Activated CD4-positive, alpha-beta T cell treated with anti-CD3 and anti-CD28 coated beads, Interleukin-2, Interleukin-4, amounts not matched to agents 100 ng/mL and 50 ng/mL, durations not matched to agents 16 hours and 8 hours (primary cell): Measurements from ENCODE around the gene ECM2.

Experiments
- DNase-seq: peaks from one replicate; pipeline ENCODE4 v3.0.0-alpha.2; 2020; ENCODE audit warnings: low spot score

Gene ECM2

DNA sequence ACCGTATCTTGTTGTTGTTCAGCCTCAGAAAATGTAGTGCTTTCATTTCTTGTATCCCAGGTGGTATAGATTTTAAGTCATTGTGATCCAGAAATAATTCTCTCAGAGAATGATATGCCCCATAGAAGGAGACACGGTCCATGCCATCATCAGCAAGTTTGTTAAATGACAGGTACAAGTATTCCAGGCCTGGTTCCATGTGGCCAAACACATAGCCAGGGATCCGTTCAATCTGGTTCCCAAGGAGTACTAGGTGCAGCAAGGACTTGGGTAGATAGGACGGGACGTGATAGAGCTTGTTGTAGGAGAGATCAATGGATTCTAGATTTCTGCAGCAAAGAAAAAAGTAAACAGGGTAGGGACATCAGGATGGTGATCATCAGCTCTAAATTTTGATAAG lies 35.1 kb downstream of the ECM2 start:
- no peak for DNase-seq

GRCh38 chr9:92499701-92500100 lies 36.1 kb downstream of the ECM2 start:
- DNase-seq, result no peak

GRCh38 chr9:92496396-92497176 lies 39.2 kb downstream of the ECM2 start:
- DNase-seq, result no peak

GRCh38 chr9:92494856-92495255 lies 40.9 kb downstream of the ECM2 start:
- no peak for DNase-seq

DNA sequence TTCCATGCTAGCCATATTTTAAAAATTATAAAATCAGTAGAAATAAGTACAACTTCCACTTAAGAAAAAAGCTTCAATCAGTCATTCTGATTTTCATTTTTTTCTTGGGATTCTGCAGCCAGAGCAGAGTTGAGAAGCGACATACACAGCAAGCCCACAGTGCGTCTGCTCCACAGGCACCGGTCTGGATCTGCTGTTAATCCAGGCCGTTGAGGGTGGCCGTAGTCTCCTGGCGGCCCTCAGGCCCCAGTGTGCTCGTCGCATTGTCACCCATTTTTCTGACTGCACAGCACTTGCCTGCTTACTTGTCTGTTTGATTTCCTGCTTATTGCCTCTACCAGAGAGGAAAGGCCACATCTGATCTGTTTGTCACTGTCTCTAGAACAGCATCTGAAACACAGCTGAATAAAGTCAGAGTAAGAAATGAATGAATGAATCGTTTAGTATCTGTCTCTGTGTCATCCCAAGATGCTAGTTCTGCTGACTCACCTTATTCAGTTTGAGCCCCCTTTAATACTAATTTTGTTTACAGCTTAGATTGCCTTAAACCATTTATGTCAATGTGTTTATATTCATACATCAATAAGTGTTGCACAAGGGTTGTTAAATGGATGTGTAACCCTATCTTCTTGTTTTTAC lies 41.9 kb downstream of the ECM2 start:
- DNase-seq, result peak; percentile 9

DNA sequence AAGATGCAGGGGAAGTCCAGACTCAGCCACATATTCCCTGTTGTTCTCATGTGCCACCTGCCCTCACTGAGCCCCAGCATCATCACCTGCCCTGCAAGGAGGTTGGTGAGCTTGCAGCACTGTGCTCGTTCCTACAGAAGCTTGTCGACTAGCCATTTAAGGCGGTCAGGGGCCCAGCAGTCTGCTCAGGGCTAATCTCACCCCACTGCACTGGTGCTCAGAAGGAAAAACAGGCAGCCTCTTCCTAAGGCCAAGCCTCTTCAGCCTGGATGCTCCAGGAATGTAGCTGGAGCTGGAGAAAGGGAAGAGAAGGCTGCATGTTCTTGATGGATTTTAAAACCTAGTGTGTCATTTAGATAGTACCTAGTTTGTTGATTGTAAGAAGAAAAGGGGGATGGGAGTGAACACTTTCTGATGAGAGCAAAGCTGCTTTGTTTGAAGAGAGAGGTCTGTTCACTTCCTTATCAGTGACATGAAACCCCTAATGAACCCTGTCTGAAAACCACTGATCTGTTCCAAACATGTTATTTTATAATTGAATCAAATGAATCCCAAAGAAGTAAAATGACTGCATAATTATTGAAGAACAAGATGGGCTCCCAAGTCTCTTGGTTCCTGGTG lies 42.9 kb downstream of the ECM2 start:
- no peak for DNase-seq

GRCh38 chr9:92488681-92489550 lies 46.9 kb downstream of the ECM2 start:
- no peak for DNase-seq

GRCh38 chr9:92486371-92486770 lies 49.4 kb downstream of the ECM2 start:
- DNase-seq, result no peak

GRCh38 chr9:92484563-92484962 lies 51.2 kb downstream of the ECM2 start:
- DNase-seq, result no peak

DNA sequence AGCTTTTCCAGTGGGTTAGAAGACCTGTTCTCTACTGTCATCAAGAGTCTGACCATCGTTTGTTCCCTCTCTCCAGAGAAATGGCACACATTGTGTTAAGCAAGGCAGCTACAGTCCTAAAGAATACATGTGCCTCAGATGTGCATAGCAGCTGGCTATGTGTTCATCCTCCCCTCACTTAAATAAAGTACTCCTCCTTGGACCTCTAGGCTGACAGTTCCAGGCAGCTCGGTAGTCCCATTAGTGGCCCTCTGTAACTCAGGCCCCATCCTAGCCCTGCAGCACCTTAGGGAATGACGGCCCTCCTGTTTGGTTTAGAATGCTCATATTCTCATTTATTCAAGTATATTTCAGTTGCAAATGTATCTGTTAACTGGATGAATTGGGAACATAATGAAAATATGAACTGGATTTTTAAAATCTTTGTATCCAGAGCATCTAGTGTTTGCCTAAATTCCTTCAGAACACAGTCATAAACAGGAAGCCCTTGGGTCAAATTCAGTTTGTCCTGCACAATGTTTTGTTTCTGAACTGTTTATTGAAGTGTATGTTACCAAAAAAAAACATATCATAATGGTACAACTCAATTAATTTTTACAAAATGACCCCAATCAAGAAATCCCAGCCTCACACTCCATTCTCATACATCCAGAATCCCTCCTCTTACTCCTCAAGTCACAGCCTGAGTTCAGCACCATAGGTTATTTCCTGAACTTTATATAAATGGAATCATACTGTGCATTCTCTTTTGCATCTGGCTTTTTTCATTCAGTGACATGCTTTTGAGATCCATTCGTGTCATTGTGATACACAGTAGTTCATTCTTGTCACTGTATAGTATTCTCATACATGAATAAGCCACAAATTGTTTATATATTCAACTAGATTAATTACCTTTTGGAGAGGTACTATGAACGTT lies 51.9 kb downstream of the ECM2 start:
- DNase-seq, result no peak

DNA sequence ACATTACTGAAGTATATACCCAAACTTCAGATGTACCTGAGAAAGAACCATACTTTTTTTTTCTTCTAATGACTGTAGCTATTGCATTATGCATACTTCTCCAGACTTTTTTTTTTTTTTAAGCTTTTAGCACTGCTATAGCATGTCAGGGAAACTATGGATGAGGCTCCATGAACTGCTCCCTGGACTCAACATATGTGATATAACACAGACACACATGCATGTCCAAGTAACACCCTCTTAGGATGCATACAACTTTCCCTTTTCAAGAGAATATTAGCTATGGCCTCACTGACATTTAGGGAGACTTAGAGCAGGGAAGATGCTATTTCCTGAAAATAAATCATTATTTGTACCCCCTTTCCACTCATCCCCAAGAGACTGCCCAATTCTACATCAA lies 53.0 kb downstream of the ECM2 start:
- DNase-seq, result no peak

- no peak for DNase-seq
These were observed 53.5 kb downstream of the ECM2 start, which contains the start of gene ASPN for GRCh38 chr9:92482329-92482728. Gene ASPN (minus strand): TSS chr9:92482506.

DNA sequence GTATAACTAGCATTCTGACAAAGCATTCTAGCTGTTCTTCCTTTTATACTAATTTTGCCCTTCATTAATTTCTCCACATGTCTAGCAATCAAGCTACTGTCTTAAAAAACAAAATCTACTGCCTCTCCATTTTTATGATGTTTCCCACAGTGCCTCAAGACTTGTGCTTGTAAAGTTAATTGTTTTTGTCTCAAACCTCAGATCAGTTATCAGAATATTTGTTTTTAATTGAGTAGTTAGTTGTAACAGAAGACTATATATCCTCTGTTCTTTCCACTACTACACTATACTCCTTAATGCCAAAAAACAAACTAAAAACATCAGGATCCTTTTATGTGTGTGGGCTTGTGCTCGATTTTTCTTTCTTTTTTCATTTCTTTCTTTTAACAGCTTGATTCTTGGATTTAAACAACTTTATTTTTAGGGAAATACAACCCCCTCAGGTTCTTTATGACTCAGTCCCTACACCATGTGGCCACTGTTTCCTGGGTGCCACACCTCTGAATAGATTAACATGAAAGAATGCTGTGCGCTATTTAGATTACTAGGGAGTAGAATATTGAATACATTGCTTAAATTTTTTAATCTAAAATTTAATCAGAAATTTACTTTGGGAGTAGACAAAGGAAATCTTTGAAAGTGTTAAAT lies 54.7 kb downstream of the ECM2 start:
- peak; percentile 11 for DNase-seq

DNA sequence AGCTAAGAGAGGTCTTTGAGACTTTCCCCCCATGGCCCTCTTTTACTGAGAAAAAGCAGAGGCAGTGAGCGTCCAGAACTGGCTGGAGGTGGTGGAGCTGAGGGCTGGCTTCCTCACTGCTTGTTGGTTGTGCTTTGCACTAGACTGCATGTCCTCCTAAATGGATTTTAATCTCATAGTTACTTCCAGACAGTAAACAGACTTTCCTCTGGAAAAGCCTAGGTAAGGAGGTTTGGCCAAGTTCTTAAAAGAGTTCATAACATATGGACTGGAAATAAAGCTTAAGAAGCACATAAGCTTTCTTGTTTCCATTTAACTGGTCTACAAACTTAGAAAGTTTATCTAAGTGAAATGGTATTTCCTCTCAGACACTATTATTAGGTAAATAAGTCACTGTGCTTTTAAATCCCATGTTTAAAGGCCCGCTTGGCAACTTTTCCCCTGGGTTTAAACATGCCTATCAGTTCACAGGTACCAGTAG lies 55.5 kb downstream of the ECM2 start:
- DNase-seq, result no peak

- no peak for DNase-seq
These were observed 56.4 kb downstream of the ECM2 start for GRCh38 chr9:92479346-92479745.

DNA sequence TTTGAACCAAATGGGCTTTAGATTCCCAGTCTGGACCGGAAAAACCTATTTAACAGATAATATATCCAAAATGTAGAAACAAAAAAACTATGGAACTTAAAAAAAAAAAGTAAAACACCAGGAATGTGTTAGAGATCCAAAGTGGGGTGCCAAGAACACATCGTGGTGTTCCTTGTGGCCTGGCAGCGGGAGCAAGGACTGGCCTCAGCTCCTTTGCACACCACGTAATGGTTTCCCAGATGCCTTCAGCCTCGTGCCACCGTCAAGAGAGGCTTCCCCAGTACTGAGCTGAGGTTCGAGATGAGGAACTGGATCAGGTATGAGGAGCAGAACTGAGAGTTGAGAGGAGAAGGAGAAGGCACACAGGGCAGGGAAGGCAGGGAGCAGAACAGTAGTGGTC lies 57.0 kb downstream of the ECM2 start:
- no peak for DNase-seq

GRCh38 chr9:92476962-92477361 lies 58.8 kb downstream of the ECM2 start:
- DNase-seq, result no peak

DNA sequence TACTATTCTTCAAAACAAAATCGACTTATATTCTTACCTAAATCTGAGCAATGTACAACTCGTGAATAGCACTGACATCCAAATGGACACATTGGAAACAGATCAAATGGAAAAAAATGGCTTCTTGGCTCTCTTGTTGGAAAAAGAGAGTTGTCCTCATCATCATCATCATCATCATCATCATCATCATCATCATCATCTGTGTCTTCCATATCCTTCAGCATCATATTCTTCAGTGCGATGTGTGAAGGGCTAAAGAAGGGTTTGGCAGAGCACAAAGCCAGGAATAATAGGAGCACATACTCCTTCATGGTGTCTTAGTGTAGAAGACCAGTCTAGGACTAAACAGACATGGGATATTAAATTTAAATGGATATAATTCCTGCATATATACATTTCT lies 61.2 kb downstream of the ECM2 start:
- no peak for DNase-seq

DNA sequence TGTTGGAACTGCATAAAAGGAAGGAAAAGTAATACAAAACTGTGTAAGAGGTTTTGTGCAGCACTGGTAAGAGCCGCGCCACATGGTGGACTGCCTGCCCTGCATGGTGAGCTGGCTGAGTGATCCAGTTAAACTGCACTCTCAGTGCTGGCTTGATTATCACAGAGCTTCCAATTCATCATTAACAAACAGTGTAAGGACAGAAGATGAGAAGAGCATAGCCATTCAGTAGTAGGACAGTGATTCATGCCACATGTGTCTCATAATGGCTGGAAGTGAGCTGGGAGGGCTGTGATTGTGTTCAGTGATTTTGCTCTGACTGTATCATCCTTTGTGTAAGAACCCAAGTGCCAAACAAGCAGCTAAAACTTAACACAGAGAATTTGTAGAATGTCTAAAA lies 67.6 kb downstream of the ECM2 start:
- no peak for DNase-seq

DNA sequence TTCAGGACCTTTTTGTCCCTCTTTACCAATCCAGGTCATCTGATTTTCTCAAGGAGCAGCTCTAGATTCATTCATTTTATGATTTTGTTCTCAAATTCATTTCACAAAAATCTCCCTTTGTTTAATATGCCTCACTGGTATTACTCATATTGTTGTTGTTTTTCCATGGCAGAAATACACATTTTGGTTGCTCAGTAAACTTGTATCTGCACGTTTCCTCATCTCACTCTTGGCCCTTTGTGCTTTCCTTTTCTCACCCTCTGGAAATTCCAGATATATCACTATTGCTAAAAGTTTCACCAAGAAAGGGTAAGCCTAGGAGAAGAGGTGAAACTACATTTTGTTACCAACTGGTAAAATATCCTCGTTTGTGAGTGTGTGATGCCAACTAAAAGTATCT lies 68.3 kb downstream of the ECM2 start:
- DNase-seq, result no peak

GRCh38 chr9:92467041-92467440 lies 68.7 kb downstream of the ECM2 start:
- DNase-seq, result no peak
